ENCODE data around the gene FGF11. TPM values are rescaled to one million over a fixed set of nuclear protein-coding genes. Genes with fewer than 3 reads are reported as not detected.

Gene FGF11
- total and polyA plus RNA-seq, 2 donors (not counting 3 experiments of a cell fraction or from before 2014, with no cell fraction given) = 0.70 TPM; not detected in 1

DNA sequence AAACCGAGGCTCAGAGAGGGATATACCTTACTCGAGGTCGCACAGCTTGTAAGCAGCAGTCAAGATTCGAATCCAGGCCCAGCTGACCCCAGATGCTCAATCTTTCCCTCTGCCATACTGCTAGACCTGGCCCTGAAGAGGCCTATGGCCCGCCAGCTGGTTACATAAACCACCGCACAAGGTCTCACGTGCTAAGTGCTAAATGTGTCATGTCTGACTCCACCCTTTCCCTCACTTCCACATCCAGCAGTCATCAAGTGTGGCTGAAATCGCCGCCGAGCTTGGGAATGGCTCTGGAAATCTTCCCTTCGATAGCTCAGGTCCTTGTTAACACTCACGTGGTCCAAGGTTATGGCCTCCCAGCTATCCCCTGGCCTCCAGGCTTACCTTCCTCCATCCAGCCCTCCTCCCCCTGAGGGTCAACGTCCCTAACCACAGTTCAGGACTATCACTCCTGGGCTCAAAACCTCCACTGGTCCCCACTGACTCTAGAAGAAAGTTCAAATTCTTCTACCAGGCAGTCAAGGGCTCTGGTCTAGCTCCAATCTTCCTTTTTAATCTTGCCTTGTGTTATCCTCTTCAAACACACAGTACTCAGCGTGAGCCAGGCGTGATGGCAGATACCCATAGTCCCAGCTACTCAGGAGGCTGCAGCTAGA, 36.6 kb downstream of the FGF11 start:
- Histone ChIP-seq H3K4me1 (ENCODE audit: control insufficient read depth, extremely low read depth, insufficient read depth, low read length) (peaks cover 34% of the 10 kb centered on the region), H3K9me1 (replicated peaks; ENCODE audit: control insufficient read depth, extremely low read depth, insufficient read depth, low read length) (no peaks in the 10 kb centered on the region), H3K36me3 (ENCODE audit: control insufficient read depth in 2 of 2, extremely low read depth in 1 of 2, insufficient read depth in 2 of 2, low read length in 2 of 2) (no peaks in the 10 kb centered on the region), H3K27ac (ENCODE audit: insufficient read depth, low read depth, low read length) (peak overlapping the region; percentile 47), H2AFZ (ENCODE audit: low read depth, low read length) (no peak overlapping the region), H3K4me3 (replicated peaks in 1 of 3; ENCODE audit: insufficient read depth in 1 of 3, low read depth in 1 of 3, low read length in 3 of 3) (no peak overlapping the region), H3K4me2 (ENCODE audit: insufficient read depth, low read length) (peak overlapping the region; percentile 2), H3K27me3 (ENCODE audit: control insufficient read depth in 2 of 2, insufficient read depth in 2 of 2, low read length in 2 of 2) (no peaks in the 10 kb centered on the region), H3K9ac (replicated peaks; ENCODE audit: extremely low read depth, insufficient read depth, low read length) (no peak overlapping the region), H4K20me1 (replicated peaks; ENCODE audit: control insufficient read depth, extremely low read depth, insufficient read depth, low read length) (no peaks in the 10 kb centered on the region), H3K9me3 (replicated peaks; ENCODE audit: control insufficient read depth, insufficient read depth, low read length) (no peaks in the 10 kb centered on the region), H3K79me2 (ENCODE audit: control insufficient read depth, insufficient read depth, low read length) (peaks cover 66% of the 10 kb centered on the region)
- POLR2A ChIA-PET = interaction anchor here (0.9 to 1.3 kb wide), 2 partner anchors 8 to 152 kb away, joined by 3 to 5 read pairs; partner anchors contain the start of genes POLR2A and SAT2
- FAIRE-seq (peak; percentile 24), DNase-seq (ENCODE audit: low read depth, low spot score) (no peak)
- no peak for TF ChIP-seq FOS (IDR thresholded peaks at IDR 0.05; ENCODE audit: borderline replicate concordance, insufficient read depth, low read length)
- no peak for TF ChIP-seq POLR2A (IDR thresholded peaks at IDR 0.05; ENCODE audit: low read depth, low read length)
- TF ChIP-seq, protein P1, sequence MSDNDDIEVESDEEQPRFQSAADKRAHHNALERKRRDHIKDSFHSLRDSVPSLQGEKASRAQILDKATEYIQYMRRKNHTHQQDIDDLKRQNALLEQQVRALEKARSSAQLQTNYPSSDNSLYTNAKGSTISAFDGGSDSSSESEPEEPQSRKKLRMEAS (IDR thresholded peaks at IDR 0.05; ENCODE audit: insufficient read depth, insufficient read length) = no peak
- TF ChIP-seq JUN (IDR thresholded peaks at IDR 0.05; ENCODE audit: borderline replicate concordance, insufficient read depth, insufficient read length, low read depth) = no peak
- no peak for TF ChIP-seq POLR2AphosphoS5 (IDR thresholded peaks at IDR 0.05; ENCODE audit: insufficient read depth, low read depth, low read length)
- no peak for TF ChIP-seq MYC (IDR thresholded peaks at IDR 0.05; ENCODE audit: low read depth, low read length)
- dilution Hi-C loops (cut with MboI; ENCODE audit: extremely low pct_ligation_motif_present, low sequenced_read_pairs) (no loop called here), intact Hi-C loops (cut with micrococcal nuclease) (loop anchor here (1.0 kb wide), 1 partner anchor 21 kb away; no protein-coding TSS in a partner anchor)
- CTCF ChIA-PET = interaction anchor here (0.7 to 3.0 kb wide), 9 partner anchors 10 to 119 kb away, joined by 3 to 21 read pairs (median 4); no protein-coding TSS in a partner anchor
- BruUV-seq (replicated peaks) = no TSS peak

DNA sequence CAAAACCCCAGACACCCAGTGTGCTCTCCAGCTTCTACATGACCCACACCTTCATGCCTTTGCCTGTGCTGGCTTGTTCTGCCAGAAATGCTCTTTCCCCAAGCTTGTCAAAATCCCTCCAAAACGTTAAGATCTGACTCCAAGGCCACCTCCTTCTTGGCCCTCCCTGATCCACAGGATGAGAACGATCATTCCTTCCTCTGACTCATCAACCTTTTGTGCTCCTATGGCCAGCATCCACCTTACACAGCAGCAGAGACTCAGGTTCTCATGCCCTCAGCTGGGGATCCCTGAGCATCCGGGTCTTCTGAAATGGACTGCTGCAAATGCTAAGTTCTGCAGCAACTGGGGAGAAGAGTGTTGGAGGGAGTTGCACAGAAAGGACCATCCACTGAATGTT, 37.2 kb downstream of the FGF11 start:
- no TSS peak for BruUV-seq (replicated peaks)
- TF ChIP-seq JUN (IDR thresholded peaks at IDR 0.05; ENCODE audit: borderline replicate concordance, insufficient read depth, insufficient read length, low read depth) (peak; percentile 23), POLR2A (IDR thresholded peaks at IDR 0.05; ENCODE audit: low read depth, low read length) (no peak), FOS (IDR thresholded peaks at IDR 0.05; ENCODE audit: borderline replicate concordance, insufficient read depth, low read length) (peak; percentile 58)
- Histone ChIP-seq H3K4me2 (ENCODE audit: insufficient read depth, low read length) (peak overlapping the region; percentile 2), H3K9me3 (replicated peaks; ENCODE audit: control insufficient read depth, insufficient read depth, low read length) (no peaks in the 10 kb centered on the region), H3K9ac (replicated peaks; ENCODE audit: extremely low read depth, insufficient read depth, low read length) (no peak overlapping the region), H3K4me3 (replicated peaks in 1 of 3; ENCODE audit: insufficient read depth in 1 of 3, low read depth in 1 of 3, low read length in 3 of 3) (no peak overlapping the region), H3K36me3 (ENCODE audit: control insufficient read depth in 2 of 2, extremely low read depth in 1 of 2, insufficient read depth in 2 of 2, low read length in 2 of 2) (no peaks in the 10 kb centered on the region), H3K9me1 (replicated peaks; ENCODE audit: control insufficient read depth, extremely low read depth, insufficient read depth, low read length) (no peaks in the 10 kb centered on the region), H4K20me1 (replicated peaks; ENCODE audit: control insufficient read depth, extremely low read depth, insufficient read depth, low read length) (no peaks in the 10 kb centered on the region), H3K79me2 (ENCODE audit: control insufficient read depth, insufficient read depth, low read length) (peaks cover 63% of the 10 kb centered on the region), H2AFZ (ENCODE audit: low read depth, low read length) (no peak overlapping the region), H3K4me1 (ENCODE audit: control insufficient read depth, extremely low read depth, insufficient read depth, low read length) (peaks cover 34% of the 10 kb centered on the region), H3K27ac (ENCODE audit: insufficient read depth, low read depth, low read length) (peak overlapping the region; percentile 47), H3K27me3 (ENCODE audit: control insufficient read depth in 2 of 2, insufficient read depth in 2 of 2, low read length in 2 of 2) (no peaks in the 10 kb centered on the region)
- CTCF ChIA-PET = interaction anchor here (0.7 to 3.0 kb wide), 12 partner anchors 9 to 120 kb away, joined by 3 to 21 read pairs (median 4); partner anchors contain the start of gene TMEM256
- DNase-seq (ENCODE audit: low read depth, low spot score) = peak; percentile 63
- FAIRE-seq = peak; percentile 83
- intact Hi-C loops (cut with micrococcal nuclease) = loop anchor here (1.0 kb wide), 1 partner anchor 21 kb away; no protein-coding TSS in a partner anchor
- POLR2A ChIA-PET = interaction anchor here (0.9 to 1.3 kb wide), 2 partner anchors 8 to 151 kb away, joined by 3 to 5 read pairs; partner anchors contain the start of genes POLR2A and SAT2
- dilution Hi-C loops (cut with MboI; ENCODE audit: extremely low pct_ligation_motif_present, low sequenced_read_pairs) = no loop called here
